Measurements from ENCODE around the gene PIGA. TPM values are rescaled to one million over a fixed set of nuclear protein-coding genes. Genes with fewer than 3 reads are reported as not detected.

The PIGA gene, protein sequence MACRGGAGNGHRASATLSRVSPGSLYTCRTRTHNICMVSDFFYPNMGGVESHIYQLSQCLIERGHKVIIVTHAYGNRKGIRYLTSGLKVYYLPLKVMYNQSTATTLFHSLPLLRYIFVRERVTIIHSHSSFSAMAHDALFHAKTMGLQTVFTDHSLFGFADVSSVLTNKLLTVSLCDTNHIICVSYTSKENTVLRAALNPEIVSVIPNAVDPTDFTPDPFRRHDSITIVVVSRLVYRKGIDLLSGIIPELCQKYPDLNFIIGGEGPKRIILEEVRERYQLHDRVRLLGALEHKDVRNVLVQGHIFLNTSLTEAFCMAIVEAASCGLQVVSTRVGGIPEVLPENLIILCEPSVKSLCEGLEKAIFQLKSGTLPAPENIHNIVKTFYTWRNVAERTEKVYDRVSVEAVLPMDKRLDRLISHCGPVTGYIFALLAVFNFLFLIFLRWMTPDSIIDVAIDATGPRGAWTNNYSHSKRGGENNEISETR
- total RNA-seq: 10 to 100 TPM in 3 of 4 donors, 1 to 10 TPM in 1; 9.5 to 28.6 (median 14.1) TPM

DNA sequence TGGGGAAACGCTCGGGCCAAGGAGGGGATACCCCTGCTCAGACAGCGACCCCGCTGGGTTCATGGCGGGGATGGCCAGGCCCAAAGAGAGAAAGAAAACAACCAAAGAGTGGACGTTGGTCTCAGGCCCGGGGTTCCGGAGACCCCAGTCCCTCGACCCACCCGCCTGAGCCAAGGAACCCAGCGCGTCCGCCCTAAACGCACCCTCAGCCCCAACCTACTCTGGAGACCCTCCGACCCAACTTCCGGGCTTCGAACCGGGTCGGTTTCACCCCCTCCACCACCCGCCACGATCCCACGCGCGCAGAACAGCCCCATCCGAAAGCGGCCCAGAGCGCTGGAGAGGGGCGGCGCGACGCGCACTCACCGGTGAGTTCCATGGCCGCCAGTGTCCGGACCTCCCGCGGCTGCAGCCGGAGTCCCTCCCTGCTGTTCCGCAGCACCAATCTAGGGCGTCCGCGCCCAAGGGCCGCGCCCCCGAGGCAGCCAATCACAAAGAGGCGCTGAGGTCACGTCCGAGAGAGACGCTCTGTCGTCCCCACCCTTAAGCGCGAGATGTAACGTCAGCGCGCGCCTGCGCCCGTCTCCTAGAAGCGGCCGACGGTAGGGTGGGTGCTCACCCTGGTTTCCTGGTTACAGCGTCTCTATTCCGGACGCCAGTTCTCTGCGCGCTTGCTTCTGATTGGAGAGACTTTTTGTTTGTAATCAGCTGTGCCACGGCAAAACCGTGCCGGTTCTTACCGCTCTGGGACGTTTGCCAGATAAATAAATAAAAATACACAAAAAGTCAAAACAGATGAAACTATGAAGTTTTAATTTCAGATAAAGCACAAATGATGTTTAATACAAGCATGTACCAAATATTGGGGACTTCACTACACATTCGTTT lies at the start of gene PIGA:
TSS of gene PIGA (minus strand) at position 389 of the 888 bp plus-strand sequence. CDS start 3,593 bp downstream, outside the sequence.
- DNase-seq (ENCODE audit: low spot score in 2 of 2): peak; percentile 93 to 98
- peak within 1 kb of the TSS; percentile 55 for H3K4me3 ChIP-seq (ENCODE audit: low read depth, poor library complexity, severe bottlenecking)
- intact Hi-C loops (cut with DNase I; ENCODE audit: low total_unique reads): no loop called here
- WGBS, 2 donors: 1 to 37% methylated on average over 34 to 64 of the region's 72 CpGs
- TF ChIP-seq, protein P1, sequence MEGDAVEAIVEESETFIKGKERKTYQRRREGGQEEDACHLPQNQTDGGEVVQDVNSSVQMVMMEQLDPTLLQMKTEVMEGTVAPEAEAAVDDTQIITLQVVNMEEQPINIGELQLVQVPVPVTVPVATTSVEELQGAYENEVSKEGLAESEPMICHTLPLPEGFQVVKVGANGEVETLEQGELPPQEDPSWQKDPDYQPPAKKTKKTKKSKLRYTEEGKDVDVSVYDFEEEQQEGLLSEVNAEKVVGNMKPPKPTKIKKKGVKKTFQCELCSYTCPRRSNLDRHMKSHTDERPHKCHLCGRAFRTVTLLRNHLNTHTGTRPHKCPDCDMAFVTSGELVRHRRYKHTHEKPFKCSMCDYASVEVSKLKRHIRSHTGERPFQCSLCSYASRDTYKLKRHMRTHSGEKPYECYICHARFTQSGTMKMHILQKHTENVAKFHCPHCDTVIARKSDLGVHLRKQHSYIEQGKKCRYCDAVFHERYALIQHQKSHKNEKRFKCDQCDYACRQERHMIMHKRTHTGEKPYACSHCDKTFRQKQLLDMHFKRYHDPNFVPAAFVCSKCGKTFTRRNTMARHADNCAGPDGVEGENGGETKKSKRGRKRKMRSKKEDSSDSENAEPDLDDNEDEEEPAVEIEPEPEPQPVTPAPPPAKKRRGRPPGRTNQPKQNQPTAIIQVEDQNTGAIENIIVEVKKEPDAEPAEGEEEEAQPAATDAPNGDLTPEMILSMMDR (IDR thresholded peaks at IDR 0.05): no peak
- no peak for TF ChIP-seq POLR2A (IDR thresholded peaks at IDR 0.05)

DNA sequence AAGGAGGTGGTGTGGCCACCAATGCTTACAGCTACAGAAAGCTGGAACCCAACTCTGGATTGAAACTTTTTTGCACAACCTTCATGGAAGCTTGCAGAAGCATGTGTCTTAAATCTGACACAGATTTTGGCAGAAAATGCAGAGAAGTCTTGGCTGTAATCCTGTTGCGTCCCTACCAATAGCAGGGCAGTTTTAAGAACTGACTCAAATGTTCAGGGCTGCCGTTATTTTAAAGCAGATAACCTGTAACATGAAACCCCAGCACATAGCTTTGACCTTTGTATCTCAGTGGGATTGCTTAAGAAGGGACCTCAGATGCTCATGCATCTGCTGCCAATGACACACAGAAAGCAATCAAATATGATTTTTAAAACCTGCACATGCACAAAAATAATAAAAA lies 49.0 kb upstream of the PIGA start, which contains the start of gene VEGFD:
TSS of gene VEGFD (minus strand) at position 110 of the 400 bp plus-strand sequence. CDS start 467 bp downstream, outside the sequence.
- intact Hi-C loops (cut with DNase I; ENCODE audit: low total_unique reads): no loop called here

DNA sequence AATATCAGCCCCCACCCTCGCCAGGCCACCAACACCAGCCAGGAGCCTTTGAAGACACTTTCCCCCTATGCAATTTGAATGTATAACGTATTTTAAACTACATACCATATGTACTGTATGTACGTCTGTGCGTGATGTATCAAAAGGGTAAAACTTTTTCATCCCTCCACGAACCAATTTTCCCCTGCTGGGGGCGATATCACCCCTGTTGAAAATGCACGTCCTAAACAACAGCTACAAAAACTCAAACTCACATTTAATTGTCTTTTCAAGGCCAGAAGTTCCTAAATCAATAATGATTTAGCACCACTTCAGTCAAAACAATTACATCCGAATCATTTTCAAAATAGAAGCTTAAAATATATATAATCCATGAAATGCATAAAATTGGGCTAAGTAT lies 47.5 kb upstream of the PIGA start:
- intact Hi-C loops (cut with DNase I; ENCODE audit: low total_unique reads): no loop called here
- H3K4me3 ChIP-seq (ENCODE audit: low read depth, poor library complexity, severe bottlenecking): no peak overlapping the region
- DNase-seq (ENCODE audit: low spot score in 2 of 2): no peak
- no peak for TF ChIP-seq POLR2A (IDR thresholded peaks at IDR 0.05)
- TF ChIP-seq, protein P1 (IDR thresholded peaks at IDR 0.05): no peak
- 72 to 93% methylated on average over 8 of the region's 8 CpGs for WGBS, 2 donors

More for the DNA sequence above, 49.0 kb upstream of the PIGA start, which contains the start of gene VEGFD:
- peak in 1 of 2 donors; percentile 13 for DNase-seq (ENCODE audit: low spot score in 2 of 2)
- 39 to 51% methylated on average over 2 of the region's 2 CpGs for WGBS, 2 donors
- TF ChIP-seq POLR2A (IDR thresholded peaks at IDR 0.05): no peak
- TF ChIP-seq, protein P1 (IDR thresholded peaks at IDR 0.05): no peak
- H3K4me3 ChIP-seq (ENCODE audit: low read depth, poor library complexity, severe bottlenecking): no peak within 1 kb of the TSS

DNA sequence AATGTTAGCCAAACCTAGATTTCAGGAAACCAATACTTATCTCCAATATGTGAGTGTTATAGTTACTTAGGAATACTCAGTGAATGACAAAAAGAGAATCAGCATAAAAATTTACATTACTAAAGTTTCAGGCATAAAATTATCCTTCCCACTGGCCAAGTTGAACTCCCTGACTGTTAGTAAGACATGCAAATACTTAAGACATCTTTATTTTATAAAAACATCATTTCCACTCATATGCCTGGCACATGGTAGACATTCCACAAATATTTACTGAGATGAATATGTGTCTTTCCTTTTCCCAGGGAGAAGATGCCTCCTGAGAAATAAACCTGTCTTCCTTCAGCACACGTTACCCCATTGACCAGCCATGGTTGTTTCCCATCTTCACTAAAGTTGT lies 41.6 kb upstream of the PIGA start:
- WGBS, 2 donors: 55 to 75% methylated on average over 1 of the region's 1 CpG
- DNase-seq (ENCODE audit: low spot score in 2 of 2): no peak
- intact Hi-C loops (cut with DNase I; ENCODE audit: low total_unique reads): no loop called here
- TF ChIP-seq, protein P1 (IDR thresholded peaks at IDR 0.05): no peak
- no peak for TF ChIP-seq POLR2A (IDR thresholded peaks at IDR 0.05)
- no peak overlapping the region for H3K4me3 ChIP-seq (ENCODE audit: low read depth, poor library complexity, severe bottlenecking)

DNA sequence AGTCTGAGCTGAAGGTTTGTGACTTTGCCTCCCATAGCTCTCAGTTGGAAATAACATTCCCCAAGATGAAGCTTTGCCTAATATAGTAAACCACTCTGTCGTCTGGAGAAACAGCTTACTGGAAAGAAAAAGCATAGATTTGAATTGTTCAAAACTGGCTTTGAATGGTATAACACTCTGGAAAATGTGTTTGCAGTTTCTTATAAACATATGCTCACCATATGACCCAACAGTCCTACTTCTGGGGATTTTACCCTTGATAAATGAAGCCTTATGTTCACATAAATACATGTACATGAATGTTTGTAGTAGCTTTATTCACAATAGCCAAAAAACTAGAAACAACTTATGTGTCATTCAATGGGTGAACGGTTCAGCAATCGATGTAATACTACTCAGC lies 38.7 kb upstream of the PIGA start:
- H3K4me3 ChIP-seq (ENCODE audit: low read depth, poor library complexity, severe bottlenecking): no peak overlapping the region
- intact Hi-C loops (cut with DNase I; ENCODE audit: low total_unique reads): no loop called here
- TF ChIP-seq, protein P1 (IDR thresholded peaks at IDR 0.05): no peak
- no peak for TF ChIP-seq POLR2A (IDR thresholded peaks at IDR 0.05)
- WGBS, 2 donors: 53 to 75% methylated on average over 3 of the region's 3 CpGs
- no peak for DNase-seq (ENCODE audit: low spot score in 2 of 2)

Measured in lower leg skin (tissue), 4 donors.